GM12878 (cell line): ENCODE data around the gene FOXP4.

Experiments
- CTCF ChIP-seq, 3 experiments: IDR thresholded peaks in 2 of 3; conservative IDR thresholded peaks in 1 of 3; 2 replicates each; pipeline ENCODE4 v1.5.1; 2011; ENCODE audit warnings: low read depth in 3 of 3, low read length in 3 of 3, mild to moderate bottlenecking in 3 of 3, control low read depth in 2 of 3, moderate library complexity in 2 of 3, inconsistent platforms in 1 of 3, mixed read lengths in 1 of 3; ENCODE audit not compliant: control insufficient read depth in 2 of 3, insufficient read depth in 1 of 3; ENCODE audit errors: extremely low read depth in 1 of 3
- KAT2A ChIP-seq: conservative IDR thresholded peaks from 2 replicates; pipeline ENCODE4 v1.6.1; 2011; ENCODE audit warnings: low read depth, low read length; ENCODE audit not compliant: control insufficient read depth
- ZNF274 ChIP-seq: IDR thresholded peaks from one replicate; pipeline ENCODE4 v1.8.0; 2011; ENCODE audit not compliant: insufficient read length, insufficient read depth

GRCh38 chr6:41587131-41587879, 41.1 kb downstream of the FOXP4 start:
- no peak for TF ChIP-seq ZNF274
- TF ChIP-seq CTCF (IDR thresholded peaks at IDR 0.05 in 2 of 3, conservative IDR thresholded peaks at IDR 0.05 in 1 of 3; ENCODE audit: control insufficient read depth in 2 of 3, extremely low read depth in 1 of 3, insufficient read depth in 1 of 3, low read depth in 3 of 3, low read length in 3 of 3): no peak
- no peak for TF ChIP-seq KAT2A
